GM12878 (cell line): ENCODE data around the gene RALGAPA1. TPM values are rescaled to one million over a fixed set of nuclear protein-coding genes. Genes with fewer than 3 reads are reported as not detected.
"Not testable (repeated sequence)": the region's sequence is repeated elsewhere in the genome, so short reads cannot be mapped to it uniquely, and the experiment has no call there.

ENCODE experiments used
- ATAC-seq: fragments of 200-7000 bp; cut with Tn5 transposase; 3 replicates; pipeline ENCODE4 v1.9.1; 2020; ENCODE audit warnings: mild to moderate bottlenecking, moderate library complexity
- BruUV-seq: library from RNA; stranded (reverse); fragments of 400-500 nt; replicated peaks from 2 replicates; lab custom pipeline; 2021; lab: Mats Ljungman, UMichigan
- CTCF ChIA-PET: fragments of 300-600 bp; sonication (Branson Sonifier 250); formaldehyde crosslinking; extraction: SDS; loops from one replicate; lab custom pipeline; 2021; ENCODE audit warnings: inconsistent platforms; lab: Yijun Ruan, JAX
- POLR2A ChIA-PET: fragments of 350-600 bp; formaldehyde crosslinking; extraction: SDS; loops from one replicate; lab custom pipeline; 2021; ENCODE audit warnings: inconsistent platforms; lab: Charles Lee
- RAD21 ChIA-PET: fragments of 300-600 bp; sonication (Branson Sonifier 250); formaldehyde crosslinking; loops from one replicate; lab custom pipeline; 2023; ENCODE audit warnings: antibody characterized with exemption; ENCODE audit not compliant: unreplicated experiment; lab: Charles Lee
- SMC1A ChIA-PET: fragments of 300-600 bp; sonication (Branson Sonifier 250); formaldehyde crosslinking; loops from one replicate; lab custom pipeline; 2023; ENCODE audit not compliant: unreplicated experiment, uncharacterized antibody; lab: Charles Lee
- DNase-seq: peaks from one replicate; pipeline ENCODE4 v3.0.0-alpha.2; 2011; ENCODE audit warnings: low read depth, low spot score
- FAIRE-seq: peaks from 3 replicates; lab custom pipeline; 2011; peaks lifted over from hg19 to GRCh38; lab: Jason Lieb, UNC
- H2AFZ ChIP-seq: 2 replicates; pipeline ENCODE4 v1.6.0; 2011; ENCODE audit warnings: low read depth, low read length, control low read depth; ENCODE audit not compliant: control insufficient read depth
- H3K27ac ChIP-seq: 2 replicates; pipeline ENCODE4 v1.5.1; 2011; ENCODE audit warnings: control low read depth; ENCODE audit not compliant: control insufficient read depth, insufficient read depth
- H3K27me3 ChIP-seq, 2 experiments: replicated peaks in 1 of 2; 2 replicates each; pipeline versions ENCODE4 v1.6.0 to v1.6.1; 2011; ENCODE audit warnings: low read length in 1 of 2; ENCODE audit not compliant: control insufficient read depth in 2 of 2, insufficient read depth in 2 of 2
- H3K36me3 ChIP-seq, 2 experiments: 2 replicates each; pipeline ENCODE4 v1.5.1; 2011; ENCODE audit warnings: low read length in 1 of 2; ENCODE audit not compliant: control insufficient read depth in 2 of 2, insufficient read depth in 2 of 2
- H3K4me1 ChIP-seq: 2 replicates; pipeline ENCODE4 v1.6.1; 2011; ENCODE audit warnings: mild to moderate bottlenecking, low read length, moderate library complexity, mixed read lengths; ENCODE audit not compliant: control insufficient read depth, insufficient read depth
- H3K4me2 ChIP-seq: 2 replicates; pipeline ENCODE4 v1.6.0; 2011; ENCODE audit warnings: control low read depth; ENCODE audit not compliant: control insufficient read depth, insufficient read depth
- H3K4me3 ChIP-seq: fragments of 200-600 bp; sonication (generic); 2 replicates; pipeline ENCODE4 v1.5.1; 2016
- H3K79me2 ChIP-seq: 2 replicates; pipeline ENCODE4 v1.6.0; 2011; ENCODE audit warnings: low read length; ENCODE audit not compliant: control insufficient read depth, insufficient read depth
- H3K9ac ChIP-seq: 2 replicates; pipeline ENCODE4 v1.8.0; 2011; ENCODE audit warnings: low read length, control low read depth, mixed read lengths; ENCODE audit not compliant: control insufficient read depth, insufficient read depth
- H3K9me3 ChIP-seq: replicated peaks from 3 replicates; pipeline ENCODE4 v1.5.1; 2011; ENCODE audit warnings: mild to moderate bottlenecking, low read length; ENCODE audit not compliant: control insufficient read depth, insufficient read depth
- H4K20me1 ChIP-seq: 2 replicates; pipeline ENCODE4 v1.6.0; 2011; ENCODE audit not compliant: control insufficient read depth, insufficient read depth
- IRF4 ChIP-seq: IDR thresholded peaks from 2 replicates; pipeline ENCODE4 v1.6.1; 2011; ENCODE audit warnings: low read depth, low read length
- RAD51 ChIP-seq: fragments of 450-650 bp; IDR thresholded peaks from 2 replicates; pipeline ENCODE4 v1.6.1; 2016; ENCODE audit warnings: moderate library complexity, mild to moderate bottlenecking, inconsistent platforms
- WGBS: methylation state at CpG from one replicate; pipeline ENCODE4 v1.1.6; 2016; ENCODE audit warnings: low lambda C conversion rate; ENCODE audit not compliant: insufficient replicate concordance, insufficient coverage; ENCODE audit errors: missing lambda C conversion rate; 5-methylcytosine and 5-hydroxymethylcytosine counted together
- in situ Hi-C: fragments of 300-500 bp; cut with MboI; formaldehyde crosslinking; loops from 9 replicates; pipeline ENCODE4 v1.14.3; 2018; ENCODE audit warnings: mixed read lengths
- intact Hi-C: fragments of 100-400 bp; cut with micrococcal nuclease; formaldehyde crosslinking; loops from one replicate; pipeline ENCODE4 v1.14.2; 2022; ENCODE audit not compliant: unreplicated experiment
- polyA plus RNA-seq, 11 experiments: library from polyadenylated mRNA; depleted of rRNA in 4 of 11; unstranded in 6 of 11; stranded (reverse) in 5 of 11; fragments of >200 nt; fragmentation: Nextera tagmentation in 4 of 11; fragmentation: Illumina TruSeq in 1 of 11; extraction: Ambion mirVana in 4 of 11; extraction: Trizol in 1 of 11; gene quantifications; 1 replicate in 1 of 11; 2 replicates in 10 of 11; pipeline versions ENCODE4 v1.2.1 to v1.2.3, GENCODE V29; 2011 to 2016; ENCODE audit warnings: inconsistent platforms in 2 of 11, missing spikeins in 2 of 11, low read depth in 1 of 11
- total RNA-seq, 4 experiments: library from RNA; depleted of rRNA in 3 of 4; stranded (reverse); fragments of >200 nt in 3 of 4; fragmentation: Illumina TruSeq in 1 of 4; extraction: Trizol in 1 of 4; gene quantifications; 2 replicates each; pipeline versions ENCODE4 v1.2.1 to v1.2.3, GENCODE V29; 2013 to 2021
- TF ChIP-seq, protein P1 (sequence below): fragments of 450-650 bp; IDR thresholded peaks from 2 replicates; pipeline ENCODE4 v1.6.1; 2016; ENCODE audit warnings: mild to moderate bottlenecking, moderate library complexity, borderline replicate concordance

Gene RALGAPA1
- total and polyA plus RNA-seq, 10 of the 15 experiments (the other 5 are each of a cell fraction or from before 2014, with no cell fraction given) = 5.6 to 26.7 (median 14.7) TPM

DNA sequence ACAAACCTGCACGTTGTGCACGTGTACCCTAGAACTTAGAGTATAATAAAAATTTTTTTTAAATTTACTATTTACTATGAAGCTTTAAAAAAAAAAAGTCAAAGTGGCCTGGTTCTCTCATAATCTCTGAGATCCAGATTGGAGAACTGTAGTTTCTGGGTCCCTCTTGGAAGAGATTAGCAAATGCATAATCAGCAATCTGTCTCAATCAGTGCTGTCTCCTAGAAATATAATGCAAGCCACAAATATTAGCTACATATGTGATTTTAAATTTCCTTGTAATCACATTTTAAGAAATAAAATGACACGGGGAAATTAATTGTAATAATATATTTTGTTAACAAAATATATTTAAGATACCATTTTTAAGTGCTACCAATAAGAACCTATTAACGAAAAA is 32.3 kb downstream of the RALGAPA1 start:
- TF ChIP-seq RAD51 (no peak), IRF4 (no peak)
- TF ChIP-seq, protein P1, sequence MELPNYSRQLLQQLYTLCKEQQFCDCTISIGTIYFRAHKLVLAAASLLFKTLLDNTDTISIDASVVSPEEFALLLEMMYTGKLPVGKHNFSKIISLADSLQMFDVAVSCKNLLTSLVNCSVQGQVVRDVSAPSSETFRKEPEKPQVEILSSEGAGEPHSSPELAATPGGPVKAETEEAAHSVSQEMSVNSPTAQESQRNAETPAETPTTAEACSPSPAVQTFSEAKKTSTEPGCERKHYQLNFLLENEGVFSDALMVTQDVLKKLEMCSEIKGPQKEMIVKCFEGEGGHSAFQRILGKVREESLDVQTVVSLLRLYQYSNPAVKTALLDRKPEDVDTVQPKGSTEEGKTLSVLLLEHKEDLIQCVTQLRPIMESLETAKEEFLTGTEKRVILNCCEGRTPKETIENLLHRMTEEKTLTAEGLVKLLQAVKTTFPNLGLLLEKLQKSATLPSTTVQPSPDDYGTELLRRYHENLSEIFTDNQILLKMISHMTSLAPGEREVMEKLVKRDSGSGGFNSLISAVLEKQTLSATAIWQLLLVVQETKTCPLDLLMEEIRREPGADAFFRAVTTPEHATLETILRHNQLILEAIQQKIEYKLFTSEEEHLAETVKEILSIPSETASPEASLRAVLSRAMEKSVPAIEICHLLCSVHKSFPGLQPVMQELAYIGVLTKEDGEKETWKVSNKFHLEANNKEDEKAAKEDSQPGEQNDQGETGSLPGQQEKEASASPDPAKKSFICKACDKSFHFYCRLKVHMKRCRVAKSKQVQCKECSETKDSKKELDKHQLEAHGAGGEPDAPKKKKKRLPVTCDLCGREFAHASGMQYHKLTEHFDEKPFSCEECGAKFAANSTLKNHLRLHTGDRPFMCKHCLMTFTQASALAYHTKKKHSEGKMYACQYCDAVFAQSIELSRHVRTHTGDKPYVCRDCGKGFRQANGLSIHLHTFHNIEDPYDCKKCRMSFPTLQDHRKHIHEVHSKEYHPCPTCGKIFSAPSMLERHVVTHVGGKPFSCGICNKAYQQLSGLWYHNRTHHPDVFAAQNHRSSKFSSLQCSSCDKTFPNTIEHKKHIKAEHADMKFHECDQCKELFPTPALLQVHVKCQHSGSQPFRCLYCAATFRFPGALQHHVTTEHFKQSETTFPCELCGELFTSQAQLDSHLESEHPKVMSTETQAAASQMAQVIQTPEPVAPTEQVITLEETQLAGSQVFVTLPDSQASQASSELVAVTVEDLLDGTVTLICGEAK = no peak
- ATAC-seq (no peak), DNase-seq (no peak), FAIRE-seq (no peak)
- Histone ChIP-seq H3K9ac (no peak overlapping the region), H3K4me2 (no peak overlapping the region), H3K79me2 (peaks cover 1% of the 10 kb centered on the region; the same call in 1 of the 2 replicates), H3K4me3 (no peak overlapping the region), H2AFZ (no peak overlapping the region), H3K36me3 (no peaks in the 10 kb centered on the region; a peak in 1 of 4 replicates), H3K9me3 (no peaks in the 10 kb centered on the region; the same call in 1 of the 3 replicates), H3K27ac (no peak overlapping the region), H3K27me3 (no peaks in the 10 kb centered on the region), H3K4me1 (no peaks in the 10 kb centered on the region), H4K20me1 (no peaks in the 10 kb centered on the region)
- CTCF ChIA-PET = interaction anchor here (0.9 kb wide), 1 partner anchor 30 kb away, joined by 3 read pairs; no protein-coding TSS in a partner anchor
- RAD21 ChIA-PET = interaction anchor here (0.5 kb wide), 1 partner anchor 517 kb away, joined by 3 read pairs; no protein-coding TSS in a partner anchor
- 98% methylated on average over 4 of the region's 4 CpGs for WGBS
- intact Hi-C loops (no loop called here), in situ Hi-C loops (no loop called here)
- SMC1A ChIA-PET = interaction anchor here (1.9 kb wide), 1 partner anchor 30 kb away, joined by 7 read pairs; no protein-coding TSS in a partner anchor
- POLR2A ChIA-PET = interaction anchor here (0.6 kb wide), 1 partner anchor 273 kb away, joined by 3 read pairs; no protein-coding TSS in a partner anchor
- BruUV-seq = no TSS peak

DNA sequence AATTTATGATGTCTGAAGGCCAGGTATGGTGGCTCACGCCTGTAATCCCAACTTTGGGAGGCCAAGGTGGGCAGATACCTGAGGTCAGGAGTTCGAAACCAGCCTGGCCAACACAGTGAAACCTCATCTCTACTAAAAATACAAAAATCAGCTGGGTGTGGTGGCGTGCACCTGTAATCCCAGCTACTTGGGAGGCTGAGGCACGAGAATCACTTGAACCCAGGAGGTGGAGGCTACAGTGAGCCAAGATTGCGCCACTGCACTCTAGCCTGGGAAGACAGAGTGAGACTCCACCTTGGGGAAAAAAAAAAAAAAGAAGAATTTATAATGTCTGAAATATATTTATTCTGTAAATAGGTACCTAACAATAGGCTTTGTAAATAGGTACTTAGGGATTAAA is 33.0 kb downstream of the RALGAPA1 start:
- H2AFZ ChIP-seq, H3K4me2 ChIP-seq, H3K27me3 ChIP-seq, H3K4me1 ChIP-seq, intact Hi-C loops, H3K36me3 ChIP-seq, in situ Hi-C loops, DNase-seq, H3K9me3 ChIP-seq, BruUV-seq, FAIRE-seq, H3K79me2 ChIP-seq, ATAC-seq, H3K4me3 ChIP-seq, H3K9ac ChIP-seq, H3K27ac ChIP-seq, H4K20me1 ChIP-seq: not testable (repeated sequence)
- WGBS = 87% methylated on average over 5 of the region's 5 CpGs
- RAD21 ChIA-PET = interaction anchor here (0.5 to 0.6 kb wide), 2 partner anchors 11 to 516 kb away, joined by 3 read pairs; no protein-coding TSS in a partner anchor
- CTCF ChIA-PET = interaction anchor here (0.7 kb wide), 1 partner anchor 38 kb away, joined by 3 read pairs; no protein-coding TSS in a partner anchor
- SMC1A ChIA-PET = interaction anchor here (1.0 to 1.9 kb wide), 2 partner anchors 17 to 31 kb away, joined by 3 to 7 read pairs; no protein-coding TSS in a partner anchor
- POLR2A ChIA-PET = interaction anchor here (0.6 kb wide), 1 partner anchor 274 kb away, joined by 3 read pairs; no protein-coding TSS in a partner anchor
